H1 (cell line): ENCODE measurements around the gene FAM184B. TPM values are rescaled to one million over a fixed set of nuclear protein-coding genes. Genes with fewer than 3 reads are reported as not detected.

ENCODE experiments used
- polyA plus RNA-seq, 7 experiments: library from polyadenylated mRNA; depleted of rRNA in 3 of 7; stranded (reverse) in 5 of 7; unstranded in 2 of 7; fragments of >200 nt in 5 of 7; fragments of 200-250 nt in 2 of 7; gene quantifications; 1 replicate in 5 of 7; 2 replicates in 1 of 7; 4 replicates in 1 of 7; pipeline versions ENCODE4 v1.2.1 to v1.2.3, GENCODE V29; 2011 to 2013; ENCODE audit warnings: missing spikeins in 2 of 7, mixed read lengths in 2 of 7
- total RNA-seq: library from RNA; stranded (reverse); fragmentation: NEBNext Ultra II Directional; extraction: Animal tissue kit (Norgen Biotek cat#: 25700); gene quantifications from 2 replicates; pipeline ENCODE4 v1.2.1, GENCODE V29; 2021

Gene FAM184B
- total and polyA plus RNA-seq, 2 of the 8 experiments (the other 6 are each of a cell fraction or from before 2014, with no cell fraction given), result 0.05 to 0.39 TPM

Other genes starting within 250 kb of the FAM184B start
- gene LAP3, start 204.4 kb downstream of the FAM184B start, total RNA-seq, result 50.9 TPM in 2 replicates
- gene LAP3, start 204.4 kb downstream of the FAM184B start, polyA plus RNA-seq (2011; rRNA removed), result 17.7 and 28.3 TPM in 2 replicates
- gene MED28, start 167.0 kb downstream of the FAM184B start, total RNA-seq, result 87.1 and 101 TPM in 2 replicates
- 21.8 and 24.0 TPM in 2 replicates for gene MED28, start 167.0 kb downstream of the FAM184B start, polyA plus RNA-seq (2011; rRNA removed)
- gene DCAF16, start 29.1 kb upstream of the FAM184B start, total RNA-seq, result 55.7 and 57.9 TPM in 2 replicates
- gene DCAF16, start 29.1 kb upstream of the FAM184B start, polyA plus RNA-seq (2011; rRNA removed), result 22.7 and 26.5 TPM in 2 replicates
- gene NCAPG, start 29.4 kb upstream of the FAM184B start, total RNA-seq, result 52.3 and 56.6 TPM in 2 replicates
- gene NCAPG, start 29.4 kb upstream of the FAM184B start, polyA plus RNA-seq (2011; rRNA removed), result 6.8 and 12.9 TPM in 2 replicates
- gene LCORL, start 240.1 kb upstream of the FAM184B start, total RNA-seq, result 19.2 and 20.3 TPM in 2 replicates
- 1.8 and 2.2 TPM in 2 replicates for gene LCORL, start 240.1 kb upstream of the FAM184B start, polyA plus RNA-seq (2011; rRNA removed)